Activated CD4-positive, alpha-beta T cell treated with anti-CD3 and anti-CD28 coated beads, Interleukin-2, amount 50 U/mL, for 48 hours (primary cell): ENCODE data around the gene MGMT.
A peak's percentile ranks its signal among the peaks of the same experiment; 100 is the strongest.

Source experiments
- DNase-seq, 2 experiments: peaks; one replicate each; pipeline ENCODE4 v3.0.0-alpha.2; 2020

The MGMT gene

DNA sequence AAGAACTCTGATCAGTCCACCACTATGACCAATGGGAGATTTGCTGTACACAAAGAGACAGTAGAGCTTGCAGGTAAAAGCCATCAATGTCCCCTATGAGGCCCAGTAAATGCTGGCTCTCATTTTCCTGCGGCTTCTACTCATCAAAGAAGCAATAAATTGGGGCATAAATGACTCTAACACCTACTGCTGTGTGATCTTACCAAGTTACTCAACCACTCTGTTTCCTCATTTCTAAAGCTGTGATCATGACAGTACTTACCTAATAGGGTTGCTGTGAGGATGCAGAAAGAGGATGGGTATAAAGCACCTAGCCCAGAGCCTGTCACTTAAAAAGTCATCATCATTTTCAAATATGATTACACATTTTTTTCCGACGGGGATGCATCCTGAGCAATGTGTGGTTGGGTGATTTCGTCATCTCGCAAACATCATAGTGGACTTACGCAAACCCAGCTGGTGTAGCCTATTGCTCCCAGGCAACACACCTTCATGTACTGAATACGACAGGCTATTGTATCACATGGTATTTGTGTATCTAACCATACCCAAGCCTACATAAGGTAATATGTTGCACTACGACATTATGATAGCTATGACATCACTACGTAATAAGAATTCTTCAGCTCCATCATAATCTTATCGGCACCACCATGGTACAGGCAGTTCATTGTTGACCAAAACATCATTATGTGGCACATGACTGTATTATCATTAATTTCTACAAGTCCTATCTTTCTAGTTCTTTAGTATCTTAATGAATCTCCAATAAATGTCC is 7.1 kb upstream of the MGMT start:
- no peak for DNase-seq

DNA sequence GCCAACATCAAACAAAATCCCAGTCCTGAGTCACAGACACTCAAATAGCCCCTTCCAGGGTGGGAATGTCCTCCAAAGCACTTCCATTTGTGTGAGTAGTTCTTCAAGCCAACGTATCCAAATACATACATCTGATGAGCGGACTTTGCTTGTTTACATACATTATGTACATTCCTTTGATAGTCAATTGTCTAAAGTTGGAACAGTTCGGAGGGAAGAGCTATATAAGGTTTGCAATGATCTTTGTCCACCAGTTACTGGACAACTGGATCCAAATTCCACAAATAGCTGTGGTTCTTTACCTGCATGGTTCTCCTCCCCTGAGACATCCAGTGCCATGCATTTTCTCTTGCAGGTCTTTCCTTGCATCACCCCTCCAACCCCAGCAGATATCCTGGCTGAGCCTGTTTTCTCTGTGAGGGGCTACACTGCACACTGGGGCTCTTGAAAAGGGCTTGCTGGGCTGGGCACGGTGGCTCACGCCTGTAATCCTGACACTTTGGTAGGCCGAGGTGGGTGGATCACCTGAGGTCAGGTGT is 4.7 kb upstream of the MGMT start:
- no peak for DNase-seq

DNA sequence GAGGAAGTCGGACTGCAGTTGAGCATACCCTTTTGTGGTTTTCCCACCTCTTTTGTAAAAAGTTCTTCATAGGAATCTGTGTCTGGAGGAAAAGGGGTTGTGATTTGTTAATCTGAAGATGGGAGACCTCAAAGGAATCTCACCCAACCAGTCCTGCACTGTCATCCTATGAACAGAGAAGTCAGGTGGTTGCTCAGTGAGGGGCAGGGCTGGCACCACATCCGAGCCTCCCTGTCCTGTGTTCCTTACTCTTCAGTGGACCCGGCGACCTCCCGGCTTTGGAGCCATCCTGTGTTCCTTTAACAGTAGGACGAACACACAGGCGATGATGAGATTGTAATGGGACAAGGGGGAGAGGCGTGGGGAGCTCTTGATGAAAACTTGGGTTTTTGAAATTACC is 2.8 kb upstream of the MGMT start:
- no peak for DNase-seq

DNA sequence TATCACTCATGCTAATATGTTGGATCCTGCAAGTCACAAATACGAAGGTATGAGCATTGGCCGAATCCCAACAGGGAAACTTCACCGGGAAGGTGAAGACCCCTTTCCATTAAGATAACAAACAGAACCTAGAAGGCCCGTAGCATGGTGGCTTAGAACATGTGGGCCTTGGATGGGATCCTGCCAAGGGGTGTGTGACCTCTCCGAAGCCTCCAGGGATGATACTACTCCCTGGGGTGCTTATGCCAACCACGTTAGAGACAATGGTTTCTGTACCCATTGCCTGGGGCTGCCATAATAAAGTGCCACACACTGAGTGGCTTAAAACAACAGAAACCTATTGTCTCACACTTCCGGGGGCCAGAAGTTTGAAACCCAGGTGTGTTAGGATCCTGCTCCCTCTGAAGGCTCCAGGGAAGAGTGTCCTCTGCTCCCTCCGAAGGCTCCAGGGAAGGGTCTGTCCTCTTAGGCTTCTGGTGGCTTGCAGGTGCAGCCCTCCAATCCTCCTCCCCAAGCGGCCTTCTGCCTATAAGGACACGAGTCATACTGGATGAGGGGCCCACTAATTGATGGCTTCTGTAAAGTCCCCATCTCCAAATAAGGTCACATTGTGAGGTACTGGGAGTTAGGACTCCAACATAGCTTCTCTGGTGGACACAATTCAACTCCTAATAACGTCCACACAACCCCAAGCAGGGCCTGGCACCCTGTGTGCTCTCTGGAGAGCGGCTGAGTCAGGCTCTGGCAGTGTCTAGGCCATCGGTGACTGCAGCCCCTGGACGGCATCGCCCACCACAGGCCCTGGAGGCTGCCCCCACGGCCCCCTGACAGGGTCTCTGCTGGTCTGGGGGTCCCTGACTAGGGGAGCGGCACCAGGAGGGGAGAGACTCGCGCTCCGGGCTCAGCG is 992 bp upstream of the MGMT start:
- DNase-seq: peak in 1 of 2 experiments; percentile 6

DNA sequence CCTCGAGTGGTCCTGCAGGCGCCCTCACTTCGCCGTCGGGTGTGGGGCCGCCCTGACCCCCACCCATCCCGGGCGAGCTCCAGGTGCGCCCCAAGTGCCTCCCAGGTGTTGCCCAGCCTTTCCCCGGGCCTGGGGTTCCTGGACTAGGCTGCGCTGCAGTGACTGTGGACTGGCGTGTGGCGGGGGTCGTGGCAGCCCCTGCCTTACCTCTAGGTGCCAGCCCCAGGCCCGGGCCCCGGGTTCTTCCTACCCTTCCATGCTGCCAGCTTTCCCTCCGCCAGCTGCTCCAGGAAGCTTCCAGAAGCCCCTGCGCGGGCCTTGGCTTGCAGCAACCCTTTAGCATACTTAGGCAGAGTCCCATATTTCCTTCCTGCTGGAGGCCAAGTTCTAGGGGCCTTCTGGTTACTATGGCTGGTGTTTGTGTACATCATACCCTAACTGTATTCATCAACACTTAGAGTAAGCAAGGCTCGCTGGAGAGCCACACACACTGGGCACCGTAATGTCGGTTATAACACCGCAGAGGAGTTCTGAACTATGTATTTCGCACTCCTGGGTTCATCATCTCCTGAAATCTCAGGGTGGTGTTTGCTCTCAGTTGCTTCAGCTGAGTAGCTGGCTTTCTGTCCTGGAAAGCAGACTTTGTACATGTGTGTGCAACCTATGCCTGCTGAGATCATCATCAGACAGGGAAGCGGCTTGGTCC is 471 bp downstream of the MGMT start:
- DNase-seq: peak in 1 of 2 experiments; percentile 7

DNA sequence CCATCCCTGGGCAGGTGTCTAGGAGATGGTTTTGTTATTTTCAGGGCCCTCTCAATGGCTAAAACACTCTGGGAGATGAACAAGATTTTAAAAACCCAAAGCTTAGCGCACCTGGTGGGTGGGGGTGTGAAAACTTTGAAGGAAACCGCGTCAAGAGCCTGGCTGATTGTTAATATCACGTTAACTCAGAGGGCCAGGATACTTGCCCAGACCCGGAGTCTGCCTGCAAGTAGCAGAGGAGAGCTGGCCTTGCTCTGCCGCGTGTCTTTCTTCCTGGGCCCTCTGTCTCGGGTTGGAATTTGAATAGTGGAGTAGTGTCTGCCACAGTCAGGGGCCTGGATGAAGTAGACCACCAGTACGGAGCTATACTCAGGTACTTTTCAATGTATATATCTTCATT is 1.1 kb downstream of the MGMT start:
- no peak for DNase-seq

DNA sequence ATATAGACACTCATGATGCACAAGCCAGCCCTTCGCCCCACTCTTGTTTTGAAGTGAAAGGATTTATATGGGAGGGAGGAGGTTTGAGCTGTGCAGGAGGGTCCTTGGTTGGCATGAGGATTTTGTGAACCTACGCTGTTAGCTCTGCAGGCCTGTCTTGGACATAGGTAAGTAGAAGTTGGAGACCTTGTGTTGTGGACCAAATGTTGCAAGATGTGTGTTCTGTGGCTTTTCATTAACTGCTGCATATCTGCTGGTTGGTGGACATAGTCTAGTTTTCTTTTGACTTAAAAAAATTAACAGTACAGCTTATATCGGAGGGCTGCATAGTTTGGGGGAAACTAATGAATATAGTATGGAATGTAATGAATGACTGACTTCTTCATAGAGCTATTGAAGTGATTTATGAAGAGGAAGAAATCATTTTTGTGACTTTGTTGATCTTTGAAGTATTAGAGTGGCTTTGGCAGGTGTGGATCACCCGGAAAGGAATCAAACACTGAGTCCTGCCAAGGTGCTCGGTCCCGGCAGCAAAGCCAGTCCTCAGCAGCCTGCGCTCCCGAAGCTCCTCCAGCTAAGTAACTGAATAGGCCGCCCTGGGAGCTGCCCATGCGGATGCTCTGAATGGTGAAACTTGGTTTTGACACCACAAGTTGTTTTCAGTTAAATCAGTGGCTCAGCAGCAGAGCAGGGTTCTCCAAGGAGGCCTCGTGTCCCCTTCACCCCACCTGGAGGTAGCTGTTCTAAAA is 3.2 kb downstream of the MGMT start:
- no peak for DNase-seq

DNA sequence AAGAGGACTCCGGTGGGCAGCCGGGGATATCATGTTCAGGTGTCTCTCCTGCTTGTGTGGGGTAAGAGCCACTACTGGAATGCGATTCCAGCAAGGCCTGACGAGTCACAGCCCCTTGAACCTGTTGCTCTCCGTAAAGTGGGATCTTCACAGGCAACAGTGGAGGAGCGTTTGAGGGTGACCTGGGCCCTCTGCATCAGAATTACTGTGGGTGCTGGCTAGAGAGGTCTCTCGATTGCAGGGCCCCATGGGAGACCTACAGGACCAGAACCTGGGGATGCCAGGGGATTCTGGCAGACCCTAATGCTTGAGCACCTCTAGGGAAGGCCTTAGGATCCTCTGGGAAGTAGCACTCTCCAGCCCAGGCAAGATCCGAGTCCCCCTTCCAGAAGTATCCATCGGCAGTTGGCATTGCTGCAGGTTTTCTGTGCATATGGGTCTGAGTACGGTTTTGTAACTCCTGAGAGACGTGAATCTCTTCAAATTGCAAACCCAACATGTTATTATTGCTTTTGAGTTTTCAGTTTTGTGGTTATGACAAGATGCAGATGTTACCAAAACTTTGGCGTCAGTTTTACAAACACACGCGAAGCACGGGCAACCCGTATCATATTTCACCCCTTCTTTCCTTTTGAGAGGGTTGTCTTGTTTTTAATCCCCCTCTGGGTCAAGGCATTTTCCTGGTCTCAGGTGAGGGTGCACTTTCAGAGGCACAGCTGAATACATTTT is 4.6 kb downstream of the MGMT start:
- no peak for DNase-seq

DNA sequence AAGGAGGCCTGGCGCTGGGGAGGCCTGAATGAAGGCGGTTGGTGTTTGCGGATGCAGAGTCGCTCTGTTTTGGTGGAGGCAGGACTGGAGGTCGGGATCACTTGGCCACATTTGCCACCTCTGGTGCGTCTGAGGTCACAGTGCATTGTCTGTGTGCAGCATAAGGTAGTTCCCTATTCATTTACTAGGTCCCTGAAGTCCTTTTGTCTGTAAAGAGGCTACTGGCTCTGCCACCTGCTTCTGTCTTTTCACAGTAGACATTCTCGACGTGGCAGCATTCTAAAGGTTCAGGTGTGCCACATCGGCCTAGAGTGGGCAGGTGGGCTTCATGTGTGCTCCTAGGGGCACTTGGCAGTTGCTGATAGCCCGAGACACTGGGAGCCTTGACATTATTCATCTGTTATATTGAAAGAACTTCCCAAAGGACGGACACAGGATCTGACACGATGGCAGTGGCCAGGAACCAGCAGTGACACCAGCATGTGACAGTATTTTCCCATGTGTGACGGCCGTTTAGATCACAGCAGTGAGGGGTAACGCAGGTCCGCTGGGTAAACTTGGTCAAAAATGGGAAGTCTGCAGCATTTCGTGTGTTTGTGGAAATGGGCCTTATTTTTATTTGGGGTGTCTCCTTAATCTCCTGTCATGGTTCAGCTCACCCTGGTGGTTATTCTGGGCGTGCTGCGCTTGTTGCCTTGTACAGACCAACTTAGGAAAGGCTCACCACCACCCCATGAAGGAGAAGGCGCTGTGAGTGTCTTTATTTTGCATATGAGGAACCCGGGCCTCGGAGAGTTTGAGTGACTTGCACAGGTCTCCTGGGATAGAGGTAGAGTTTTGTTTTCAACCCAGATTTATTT is 5.9 kb downstream of the MGMT start:
- DNase-seq: no peak

DNA sequence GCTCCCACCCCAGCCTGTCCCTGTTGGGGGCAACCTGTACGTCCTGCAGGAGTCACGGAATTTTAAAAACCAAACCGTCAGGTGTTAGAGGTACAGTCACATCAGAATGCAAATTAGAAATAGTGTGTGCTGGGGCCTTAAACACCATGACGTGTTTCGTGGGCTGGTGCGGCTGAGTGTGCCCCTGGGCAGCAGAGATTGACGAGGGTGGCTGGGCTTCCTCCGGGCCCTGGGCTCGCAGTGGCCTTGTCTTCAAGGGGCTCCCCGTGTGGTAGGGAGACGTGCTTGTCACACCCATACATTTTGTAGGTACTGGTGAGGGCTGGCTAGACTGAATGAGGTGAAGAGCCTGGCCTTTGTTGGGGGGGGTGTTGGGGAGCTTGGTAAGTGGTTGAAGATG is 7.6 kb downstream of the MGMT start:
- DNase-seq: no peak

DNA sequence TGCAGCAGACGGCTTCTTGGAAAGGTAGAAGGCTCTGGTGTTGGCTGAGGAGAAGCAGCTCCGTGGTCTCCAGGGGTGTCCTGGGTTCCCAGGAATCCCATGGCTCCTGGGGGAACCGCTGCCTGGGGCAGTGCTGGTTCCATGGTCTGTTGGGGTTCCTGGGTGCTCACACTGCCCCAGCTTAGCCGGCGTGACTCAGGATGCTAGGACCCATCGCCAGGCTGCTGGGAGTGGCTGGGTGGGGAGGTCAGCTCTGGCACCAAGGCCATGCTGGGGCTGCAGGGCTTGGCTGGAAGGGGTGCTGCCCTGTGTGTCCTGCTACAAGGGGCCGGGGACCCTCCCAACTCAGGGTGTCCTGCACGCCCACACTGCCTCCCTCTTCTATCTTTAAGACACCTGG is 9.4 kb downstream of the MGMT start:
- no peak for DNase-seq

DNA sequence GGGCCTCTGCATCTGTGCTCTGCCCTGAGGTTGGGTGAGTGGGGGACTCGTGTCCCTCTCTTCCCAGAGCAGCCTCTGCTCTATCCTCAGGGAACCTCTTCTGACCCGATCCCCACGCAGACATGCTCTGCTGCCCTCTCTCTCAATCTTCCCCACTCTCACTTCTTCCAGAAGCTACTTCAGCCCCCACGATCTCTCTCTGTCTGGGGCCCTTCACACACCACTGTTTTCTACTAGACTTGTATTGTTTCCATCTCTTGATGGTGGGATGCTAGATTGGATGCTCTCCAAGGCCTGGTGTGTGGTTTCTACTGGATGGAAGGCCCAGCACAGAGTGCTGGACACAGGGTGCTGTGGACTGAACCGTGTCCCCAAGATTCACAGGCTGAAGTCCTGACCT is 10.0 kb downstream of the MGMT start:
- no peak for DNase-seq

DNA sequence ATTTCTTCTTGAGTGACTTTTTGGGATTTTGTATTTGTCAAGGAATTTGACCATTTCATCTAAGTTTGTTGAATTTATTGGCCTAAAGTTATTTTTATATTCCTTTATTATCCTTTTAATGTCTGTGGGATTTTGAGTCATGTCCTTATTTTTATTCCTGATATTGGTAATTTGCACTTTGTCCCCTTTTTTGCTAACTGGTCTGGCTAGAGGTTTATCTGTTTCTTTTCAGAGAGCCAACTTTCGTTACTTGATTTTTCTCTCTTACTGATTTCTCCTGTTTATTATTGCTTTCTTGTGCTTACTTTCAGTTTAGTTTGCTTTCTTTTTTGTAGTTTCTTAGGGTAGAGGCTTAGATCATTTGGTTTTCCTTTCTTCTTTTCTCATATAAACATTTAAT is 14.6 kb downstream of the MGMT start:
- DNase-seq: no peak

DNA sequence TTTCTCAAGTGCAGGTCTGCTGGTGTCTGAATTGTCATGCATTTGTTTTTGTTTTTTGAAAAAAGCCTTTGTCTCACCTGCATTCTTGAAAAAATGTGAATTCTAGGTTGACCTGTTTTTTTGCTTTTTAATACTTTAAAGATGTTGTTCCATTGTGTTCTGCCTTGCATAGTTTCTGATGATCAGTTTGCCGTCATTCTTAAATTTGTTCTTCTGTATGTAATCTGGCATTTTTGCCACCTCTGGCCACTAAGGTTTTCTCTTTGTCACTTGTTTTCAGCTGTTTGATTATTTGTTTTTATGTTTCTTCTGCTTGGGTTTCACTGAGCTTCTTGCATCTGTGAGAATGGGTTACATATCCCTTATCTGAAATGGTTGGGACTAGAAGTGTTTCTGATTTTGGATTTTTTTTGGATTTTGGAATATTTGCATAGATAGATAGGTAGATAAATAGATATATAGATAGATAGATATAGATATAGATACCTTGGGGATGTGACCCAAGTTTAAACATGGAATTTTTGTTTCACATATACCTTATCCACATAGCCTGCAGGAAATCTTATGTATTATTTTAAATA is 16.5 kb downstream of the MGMT start:
- DNase-seq: no peak

DNA sequence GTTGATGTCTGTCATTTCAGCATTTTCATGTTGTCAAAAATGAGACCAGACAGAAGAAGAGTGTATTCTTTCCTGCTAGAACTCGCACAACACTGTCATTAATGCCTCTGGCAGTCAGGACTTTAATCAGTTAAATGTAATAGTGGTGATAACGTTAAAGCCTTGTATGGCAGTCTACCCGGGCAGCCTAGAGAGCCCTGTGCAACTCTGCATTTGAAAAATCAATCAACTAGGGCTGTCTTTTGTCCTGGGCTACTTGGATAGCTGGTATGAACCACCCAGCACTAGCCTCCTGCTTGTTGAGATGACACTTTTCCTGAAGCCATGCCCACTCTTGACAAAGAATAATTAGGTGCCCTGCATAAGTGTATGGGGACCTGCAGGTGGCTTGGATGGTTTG is 19.8 kb downstream of the MGMT start:
- no peak for DNase-seq

DNA sequence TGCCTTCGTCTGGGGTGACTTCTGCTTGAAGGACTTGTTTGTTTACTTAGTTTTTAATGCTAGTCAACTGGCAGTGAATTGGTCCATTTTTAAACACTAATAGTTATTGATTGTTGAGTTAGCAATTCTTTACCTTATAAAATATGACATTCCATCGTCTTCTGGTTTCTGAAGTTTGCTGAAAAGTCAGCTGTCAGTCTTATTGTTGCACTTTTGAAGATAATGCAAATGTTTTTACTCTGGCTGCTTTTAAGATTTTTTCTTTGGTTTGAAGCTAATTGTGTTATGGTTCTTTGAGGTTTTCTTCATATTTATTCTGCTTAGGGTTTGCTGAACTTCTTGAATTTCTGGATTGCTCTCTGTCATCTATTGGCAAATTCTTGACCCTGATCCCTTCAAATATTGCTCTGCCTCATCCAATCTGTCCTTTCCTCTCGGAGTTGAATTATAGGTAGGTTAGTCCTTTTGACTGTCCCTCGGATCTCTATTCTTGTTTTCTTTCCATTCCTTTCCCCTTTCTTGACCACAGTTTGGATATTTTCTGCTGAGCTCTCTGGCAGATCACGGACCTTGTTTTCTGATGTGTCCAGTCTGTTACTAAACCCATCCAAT is 24.2 kb downstream of the MGMT start:
- DNase-seq: no peak

DNA sequence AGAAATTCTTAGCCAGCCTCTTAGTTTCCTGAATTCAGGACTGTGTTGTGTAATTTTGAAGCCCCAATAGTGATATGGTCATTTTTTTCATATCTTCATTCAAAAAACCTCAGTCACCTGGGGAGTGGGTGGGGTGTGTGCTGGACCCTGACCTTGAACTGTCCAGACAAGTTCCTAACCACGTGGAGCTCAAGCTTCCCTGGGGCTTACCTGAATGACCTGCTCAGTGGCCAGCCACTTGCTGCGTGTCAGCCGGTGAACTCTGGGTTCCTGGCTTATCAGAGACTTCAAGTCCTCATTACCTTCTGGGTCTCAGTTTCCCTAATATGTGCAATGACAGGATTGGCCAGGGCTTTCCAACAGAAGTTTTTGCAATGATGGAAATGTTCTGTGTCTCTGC is 27.1 kb downstream of the MGMT start:
- no peak for DNase-seq

DNA sequence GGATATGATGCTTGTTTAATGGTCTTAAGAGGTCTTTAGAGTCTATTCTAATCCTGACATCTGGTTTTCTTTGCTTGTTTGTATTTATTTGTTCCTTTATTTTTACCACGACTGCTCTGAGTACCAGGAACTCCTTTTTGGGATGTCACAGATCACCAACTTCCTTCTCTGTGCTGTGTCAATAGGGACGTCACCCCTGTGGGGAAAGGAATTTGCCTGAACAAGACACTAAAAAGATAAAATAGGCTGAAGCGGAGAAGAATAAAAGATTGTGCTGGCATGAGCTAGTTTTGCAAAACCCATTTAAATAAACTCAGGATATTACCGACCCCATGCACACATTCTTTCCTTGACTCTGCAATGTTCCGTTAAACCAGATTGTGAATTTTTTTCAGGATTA is 27.7 kb downstream of the MGMT start:
- DNase-seq: no peak

DNA sequence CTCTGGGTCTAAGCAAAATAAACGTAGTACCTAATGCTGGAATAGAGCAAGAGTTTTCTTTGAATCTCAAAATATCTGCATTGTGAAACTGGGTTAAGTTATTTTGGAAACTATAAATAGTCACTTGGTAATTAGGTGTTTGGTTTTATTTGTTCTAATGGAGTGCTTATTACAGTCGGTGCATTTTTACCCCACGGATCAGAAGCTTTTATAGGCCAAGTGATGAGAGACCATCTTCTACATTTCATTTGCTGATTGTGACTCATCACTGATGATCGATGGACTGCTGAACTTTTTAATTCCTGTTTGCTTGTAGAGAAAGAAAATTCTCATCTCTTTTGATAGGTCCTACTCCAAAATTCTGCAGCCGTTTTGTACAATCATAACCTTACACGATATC is 28.2 kb downstream of the MGMT start:
- no peak for DNase-seq

DNA sequence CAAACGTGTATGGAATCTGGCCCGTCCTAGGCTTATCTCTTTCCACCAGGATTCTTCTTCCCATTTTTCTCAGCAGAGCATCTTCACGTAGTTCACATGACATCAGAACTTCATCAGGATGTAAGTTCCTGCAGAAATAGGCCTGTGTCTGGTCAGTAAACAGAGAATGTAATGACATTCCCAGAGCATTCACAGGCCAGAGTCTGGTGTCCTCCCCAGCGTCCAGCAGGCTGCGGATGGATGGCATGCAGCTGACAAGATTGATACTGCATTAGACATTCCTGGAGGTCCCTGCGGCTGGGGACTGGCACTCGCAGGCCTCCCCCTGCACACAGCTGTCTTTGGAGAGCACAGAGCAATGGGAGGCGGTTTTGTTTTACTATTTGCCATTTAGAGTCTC is 28.7 kb downstream of the MGMT start:
- DNase-seq: no peak
